DOHH2 (cell line): Measurements from ENCODE around the gene ZNF765.
"Not testable (repeated sequence)": the region's sequence is repeated elsewhere in the genome, so short reads cannot be mapped to it uniquely, and the experiment has no call there.

Experiments used
- H3F3A ChIP-seq: fragments of 200-600 bp; sonication (generic), shearing (Covaris generic); 2 replicates; pipeline ENCODE4 v1.6.0; 2016; ENCODE audit warnings: antibody characterized with exemption, mild to moderate bottlenecking; ENCODE audit not compliant: control insufficient read depth, insufficient read depth
- H3K27ac ChIP-seq: fragments of 200-600 bp; sonication (generic); 2 replicates; pipeline ENCODE4 v1.5.1; 2014; ENCODE audit warnings: low read depth, mild to moderate bottlenecking, low read length, moderate library complexity
- H3K27me3 ChIP-seq: fragments of 200-600 bp; sonication (generic); 2 replicates; pipeline ENCODE4 v1.6.1; 2014; ENCODE audit warnings: mild to moderate bottlenecking, low read length, mixed read lengths; ENCODE audit not compliant: control insufficient read depth
- H3K36me3 ChIP-seq: fragments of 200-600 bp; sonication (generic); 2 replicates; pipeline ENCODE4 v1.6.1; 2014; ENCODE audit warnings: mild to moderate bottlenecking, low read length, moderate library complexity, mixed read lengths; ENCODE audit not compliant: control insufficient read depth
- H3K4me1 ChIP-seq: fragments of 200-600 bp; sonication (generic); 2 replicates; pipeline ENCODE4 v1.6.1; 2014; ENCODE audit warnings: mild to moderate bottlenecking, low read length, mixed read lengths; ENCODE audit not compliant: control insufficient read depth
- H3K4me2 ChIP-seq: fragments of 200-600 bp; sonication (generic); 2 replicates; pipeline ENCODE4 v1.6.0; 2014; ENCODE audit warnings: mild to moderate bottlenecking, low read length, moderate library complexity
- H3K4me3 ChIP-seq: fragments of 200-600 bp; sonication (generic); 2 replicates; pipeline ENCODE4 v1.5.1; 2014; ENCODE audit warnings: mild to moderate bottlenecking, low read length, mixed read lengths
- H3K79me2 ChIP-seq: fragments of 200-600 bp; sonication (generic); 2 replicates; pipeline ENCODE4 v1.6.1; 2014; ENCODE audit warnings: mild to moderate bottlenecking, low read length, mixed read lengths; ENCODE audit not compliant: control insufficient read depth
- H3K9me2 ChIP-seq: fragments of 200-600 bp; sonication (generic); replicated peaks from 2 replicates; pipeline ENCODE4 v1.6.1; 2014; ENCODE audit warnings: mild to moderate bottlenecking, low read length, mixed read lengths; ENCODE audit not compliant: control insufficient read depth
- H3K9me3 ChIP-seq: fragments of 200-600 bp; sonication (generic); 2 replicates; pipeline ENCODE4 v1.6.1; 2014; ENCODE audit warnings: antibody characterized with exemption, low read length, mixed read lengths; ENCODE audit not compliant: control insufficient read depth, insufficient read depth
- H4K20me1 ChIP-seq: fragments of 200-600 bp; sonication (generic); 2 replicates; pipeline ENCODE4 v1.6.0; 2014; ENCODE audit warnings: low read depth, mild to moderate bottlenecking, antibody characterized with exemption, low read length, moderate library complexity; ENCODE audit not compliant: control insufficient read depth, insufficient read depth
- CTCF ChIP-seq: fragments of 200-600 bp; sonication (generic); IDR thresholded peaks from one replicate; pipeline ENCODE4 v1.5.1; 2014; ENCODE audit warnings: antibody characterized with exemption, mild to moderate bottlenecking, low read depth, low read length; ENCODE audit not compliant: poor library complexity, severe bottlenecking
- EZH2phosphoT487 ChIP-seq: fragments of 200-600 bp; sonication (generic); IDR thresholded peaks from 2 replicates; pipeline ENCODE4 v1.6.1; 2017; ENCODE audit warnings: borderline replicate concordance, mild to moderate bottlenecking, antibody characterized with exemption, low read length, moderate library complexity, mixed read lengths

ZNF765 gene

GRCh38 chr19:53422551-53422950, 27.6 kb downstream of the ZNF765 start:
- H3K4me1 ChIP-seq: no peaks in the 10 kb centered on the region
- no peaks in the 10 kb centered on the region for H4K20me1 ChIP-seq
- TF ChIP-seq EZH2phosphoT487 (no peak), CTCF (no peak)
- H3K79me2 ChIP-seq: no peaks in the 10 kb centered on the region
- H3K4me3 ChIP-seq: no peak overlapping the region
- no peaks in the 10 kb centered on the region for H3K9me3 ChIP-seq
- no peaks in the 10 kb centered on the region for H3F3A ChIP-seq
- H3K9me2 ChIP-seq: no peaks in the 10 kb centered on the region
- no peaks in the 10 kb centered on the region for H3K27me3 ChIP-seq
- H3K27ac ChIP-seq: no peak overlapping the region
- H3K4me2 ChIP-seq: no peak overlapping the region
- H3K36me3 ChIP-seq: no peaks in the 10 kb centered on the region

- H3K4me3 ChIP-seq: not testable (repeated sequence)
These were observed 28.1 kb downstream of the ZNF765 start for GRCh38 chr19:53423074-53423473.

GRCh38 chr19:53423680-53424079, 28.7 kb downstream of the ZNF765 start:
- H3K27ac ChIP-seq, H3K4me2 ChIP-seq, H3K9me2 ChIP-seq, H3K79me2 ChIP-seq, H3K27me3 ChIP-seq, H3K4me3 ChIP-seq, H3K4me1 ChIP-seq, H4K20me1 ChIP-seq, H3F3A ChIP-seq, H3K36me3 ChIP-seq, H3K9me3 ChIP-seq: not testable (repeated sequence)

More at GRCh38 chr19:53423074-53423473, 28.1 kb downstream of the ZNF765 start:
- H3K4me2 ChIP-seq, H3K4me1 ChIP-seq, H3K27me3 ChIP-seq, H3K27ac ChIP-seq, H3K79me2 ChIP-seq, H3K9me2 ChIP-seq, H4K20me1 ChIP-seq, H3F3A ChIP-seq, H3K9me3 ChIP-seq, H3K36me3 ChIP-seq: not testable (repeated sequence)

GRCh38 chr19:53424968-53425597, 30.1 kb downstream of the ZNF765 start:
- Histone ChIP-seq H4K20me1 (no peaks in the 10 kb centered on the region), H3K4me3 (no peak overlapping the region), H3K27me3 (no peaks in the 10 kb centered on the region), H3K9me3 (no peaks in the 10 kb centered on the region), H3F3A (no peaks in the 10 kb centered on the region), H3K4me2 (no peak overlapping the region), H3K79me2 (no peaks in the 10 kb centered on the region), H3K4me1 (no peaks in the 10 kb centered on the region), H3K27ac (no peak overlapping the region), H3K9me2 (no peaks in the 10 kb centered on the region), H3K36me3 (no peaks in the 10 kb centered on the region)
- no peak for TF ChIP-seq EZH2phosphoT487
- peak; percentile 71 for TF ChIP-seq CTCF
